CD4-positive, alpha-beta T cell treated with Interleukin-17A for 1 hour (primary cell): ENCODE measurements around the gene ZNF451.
"Not testable (repeated sequence)": the region's sequence is repeated elsewhere in the genome, so short reads cannot be mapped to it uniquely, and the experiment has no call there.

Source experiments
- DNase-seq: peaks from one replicate; pipeline ENCODE4 v3.0.0-alpha.2; 2020

ZNF451 gene

GRCh38 chr6:57091375-57091774, 1.4 kb downstream of the ZNF451 start:
- DNase-seq: not testable (repeated sequence)

- DNase-seq: no peak
Measured at GRCh38 chr6:57094689-57095088, 4.7 kb downstream of the ZNF451 start.

GRCh38 chr6:57097596-57097995, 7.6 kb downstream of the ZNF451 start:
- no peak for DNase-seq

- no peak for DNase-seq
Measured at GRCh38 chr6:57102976-57103375, 13.0 kb downstream of the ZNF451 start.

- no peak for DNase-seq
Measured at GRCh38 chr6:57104336-57104735, 14.3 kb downstream of the ZNF451 start.

GRCh38 chr6:57106990-57107389, 17.0 kb downstream of the ZNF451 start:
- DNase-seq: no peak

- DNase-seq: no peak
Measured at GRCh38 chr6:57108691-57109090, 18.7 kb downstream of the ZNF451 start.

GRCh38 chr6:57109880-57110279, 19.9 kb downstream of the ZNF451 start:
- DNase-seq: no peak

- DNase-seq: no peak
Measured at GRCh38 chr6:57113105-57113504, 23.1 kb downstream of the ZNF451 start.

- DNase-seq: no peak
Measured at GRCh38 chr6:57116776-57117175, 26.8 kb downstream of the ZNF451 start.

GRCh38 chr6:57117796-57118195, 27.8 kb downstream of the ZNF451 start:
- no peak for DNase-seq

- DNase-seq: no peak
Measured at GRCh38 chr6:57123111-57123510, 33.1 kb downstream of the ZNF451 start.

- no peak for DNase-seq
Measured at GRCh38 chr6:57127763-57128162, 37.8 kb downstream of the ZNF451 start.

GRCh38 chr6:57130661-57131177, 40.7 kb downstream of the ZNF451 start:
- DNase-seq: no peak

- DNase-seq: no peak
Measured at GRCh38 chr6:57134954-57135353, 45.0 kb downstream of the ZNF451 start.

GRCh38 chr6:57135885-57136284, 45.9 kb downstream of the ZNF451 start:
- DNase-seq: no peak

GRCh38 chr6:57137350-57137749, 47.4 kb downstream of the ZNF451 start:
- DNase-seq: no peak

- DNase-seq: no peak
Measured at GRCh38 chr6:57138026-57138425, 48.0 kb downstream of the ZNF451 start.

- no peak for DNase-seq
Measured at GRCh38 chr6:57141451-57142177, 51.6 kb downstream of the ZNF451 start.

GRCh38 chr6:57142178-57142525, 52.2 kb downstream of the ZNF451 start:
- no peak for DNase-seq

GRCh38 chr6:57143690-57144089, 53.7 kb downstream of the ZNF451 start:
- no peak for DNase-seq

- DNase-seq: no peak
Measured at GRCh38 chr6:57147401-57147800, 57.4 kb downstream of the ZNF451 start.

GRCh38 chr6:57147955-57148858, 58.2 kb downstream of the ZNF451 start:
- DNase-seq: no peak

GRCh38 chr6:57158658-57159057, 68.7 kb downstream of the ZNF451 start:
- no peak for DNase-seq
